Tibial artery (tissue), 4 donors: ENCODE data around the gene RASGRP2.

Experiments used
- DNase-seq, 2 donors: peaks; one replicate each; pipeline ENCODE4 v3.0.0-alpha.2; 2019
- H3K27ac ChIP-seq, 2 donors: fragments of 200-600 bp; sonication (generic) in 1 of 2; 1 replicate in 1 of 2; 2 replicates in 1 of 2; pipeline ENCODE4 v1.5.1; 2018 to 2019; ENCODE audit warnings: mild to moderate bottlenecking in 1 of 2
- H3K27me3 ChIP-seq, 2 donors: fragments of 200-600 bp; sonication (generic) in 1 of 2; one replicate each; pipeline versions ENCODE4 v1.5.1 to v1.6.0; 2016 to 2019
- H3K36me3 ChIP-seq, 3 donors: fragments of 200-600 bp; sonication (generic) in 2 of 3; one replicate each; pipeline ENCODE4 v1.5.1; 2016 to 2019; ENCODE audit warnings: mild to moderate bottlenecking in 2 of 3
- H3K4me1 ChIP-seq, 4 donors: fragments of 200-600 bp; sonication (generic) in 2 of 4; 1 replicate in 3 of 4; 2 replicates in 1 of 4; pipeline ENCODE4 v1.5.1; 2016 to 2019
- H3K4me3 ChIP-seq, 2 donors: fragments of 200-600 bp; sonication (generic) in 1 of 2; 1 replicate in 1 of 2; 2 replicates in 1 of 2; pipeline ENCODE4 v1.5.1; 2018 to 2019; ENCODE audit warnings: mild to moderate bottlenecking in 2 of 2
- H3K9me3 ChIP-seq, 3 donors: fragments of 200-600 bp; sonication (generic) in 1 of 3; one replicate each; pipeline ENCODE4 v1.5.1; 2016 to 2019
- intact Hi-C: fragments of 100-400 bp; cut with DNase I; formaldehyde crosslinking; loops from one replicate; pipeline ENCODE4 v1.15.0; 2023; ENCODE audit warnings: low total_unique reads
- TF ChIP-seq, protein P1 (sequence below), 2 experiments: fragments of 200-600 bp in 1 of 2; fragments of 450-650 bp in 1 of 2; IDR thresholded peaks; one replicate each; pipeline ENCODE4 v1.5.1; 2017 to 2019; ENCODE audit warnings: antibody characterized with exemption in 2 of 2, mild to moderate bottlenecking in 1 of 2, moderate library complexity in 1 of 2

Gene RASGRP2

GRCh38 chr11:64789331-64790204 is 45.6 kb upstream of the RASGRP2 start:
- H3K4me3 ChIP-seq = no peak overlapping the region
- intact Hi-C loops = loop anchor here (5.0 kb wide), 1 partner anchor 103 kb away; no protein-coding TSS in a partner anchor
- no peak for DNase-seq
- no peak overlapping the region for H3K27ac ChIP-seq
- H3K9me3 ChIP-seq = no peaks in the 10 kb centered on the region
- TF ChIP-seq, protein P1, sequence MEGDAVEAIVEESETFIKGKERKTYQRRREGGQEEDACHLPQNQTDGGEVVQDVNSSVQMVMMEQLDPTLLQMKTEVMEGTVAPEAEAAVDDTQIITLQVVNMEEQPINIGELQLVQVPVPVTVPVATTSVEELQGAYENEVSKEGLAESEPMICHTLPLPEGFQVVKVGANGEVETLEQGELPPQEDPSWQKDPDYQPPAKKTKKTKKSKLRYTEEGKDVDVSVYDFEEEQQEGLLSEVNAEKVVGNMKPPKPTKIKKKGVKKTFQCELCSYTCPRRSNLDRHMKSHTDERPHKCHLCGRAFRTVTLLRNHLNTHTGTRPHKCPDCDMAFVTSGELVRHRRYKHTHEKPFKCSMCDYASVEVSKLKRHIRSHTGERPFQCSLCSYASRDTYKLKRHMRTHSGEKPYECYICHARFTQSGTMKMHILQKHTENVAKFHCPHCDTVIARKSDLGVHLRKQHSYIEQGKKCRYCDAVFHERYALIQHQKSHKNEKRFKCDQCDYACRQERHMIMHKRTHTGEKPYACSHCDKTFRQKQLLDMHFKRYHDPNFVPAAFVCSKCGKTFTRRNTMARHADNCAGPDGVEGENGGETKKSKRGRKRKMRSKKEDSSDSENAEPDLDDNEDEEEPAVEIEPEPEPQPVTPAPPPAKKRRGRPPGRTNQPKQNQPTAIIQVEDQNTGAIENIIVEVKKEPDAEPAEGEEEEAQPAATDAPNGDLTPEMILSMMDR (IDR thresholded peaks at IDR 0.05) = no peak
- H3K4me1 ChIP-seq = no peaks in the 10 kb centered on the region
- no peaks in the 10 kb centered on the region for H3K27me3 ChIP-seq
- peaks cover 0 to 56% (median 15%) of the 10 kb centered on the region in 3 donors for H3K36me3 ChIP-seq

DNA sequence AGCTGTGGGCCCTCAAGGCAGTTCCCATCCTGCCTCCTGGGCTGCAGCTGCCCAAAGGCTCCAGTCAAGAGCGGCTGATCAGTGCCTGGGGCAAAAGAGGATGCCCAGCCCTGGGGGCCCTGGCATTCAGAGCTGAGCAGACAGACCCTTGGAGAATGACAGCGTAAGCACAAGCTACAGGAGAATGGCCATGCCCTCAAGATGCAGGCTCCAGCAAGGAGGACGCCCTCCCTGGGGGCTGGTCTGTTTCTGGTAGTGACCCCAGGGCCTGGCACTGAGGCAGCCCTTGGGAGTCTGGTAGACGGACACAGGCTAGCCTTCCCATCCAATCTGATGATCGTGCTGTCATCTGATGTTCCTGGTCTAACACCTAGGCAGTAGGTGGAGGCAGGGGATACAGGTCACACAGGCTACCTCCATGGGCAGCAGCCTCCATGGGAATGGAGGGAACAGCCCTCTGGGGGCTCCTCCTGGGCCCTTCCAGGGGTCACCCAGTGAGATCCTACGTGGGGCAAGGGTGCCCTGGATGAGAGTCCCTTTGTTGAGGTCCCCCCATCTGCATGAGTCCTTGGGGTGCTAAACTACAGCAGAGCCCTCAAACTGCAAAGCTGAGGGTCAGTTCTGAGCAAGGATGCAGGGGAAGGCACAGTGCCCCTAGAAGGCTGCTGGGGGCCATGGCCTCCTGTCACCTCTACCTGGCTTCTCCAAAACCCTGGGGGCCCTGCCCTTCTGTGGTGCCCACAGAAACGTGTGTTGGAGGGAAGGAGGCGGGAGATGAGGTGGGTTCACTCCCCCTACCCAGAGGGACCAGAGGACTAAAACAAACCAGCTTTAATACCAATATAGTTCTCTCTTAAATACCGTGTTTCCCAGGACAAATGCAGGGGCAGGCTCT is 44.6 kb upstream of the RASGRP2 start:
- Histone ChIP-seq H3K27ac (no peak overlapping the region), H3K9me3 (no peaks in the 10 kb centered on the region), H3K4me3 (no peak overlapping the region), H3K36me3 (peaks cover 0 to 56% (median 15%) of the 10 kb centered on the region in 3 donors), H3K4me1 (no peaks in the 10 kb centered on the region), H3K27me3 (no peaks in the 10 kb centered on the region)
- intact Hi-C loops = loop anchor here (5.0 kb wide), 1 partner anchor 104 kb away; no protein-coding TSS in a partner anchor
- TF ChIP-seq, protein P1 (IDR thresholded peaks at IDR 0.05) = no peak
- peak in 1 of 2 donors; percentile 4 for DNase-seq

DNA sequence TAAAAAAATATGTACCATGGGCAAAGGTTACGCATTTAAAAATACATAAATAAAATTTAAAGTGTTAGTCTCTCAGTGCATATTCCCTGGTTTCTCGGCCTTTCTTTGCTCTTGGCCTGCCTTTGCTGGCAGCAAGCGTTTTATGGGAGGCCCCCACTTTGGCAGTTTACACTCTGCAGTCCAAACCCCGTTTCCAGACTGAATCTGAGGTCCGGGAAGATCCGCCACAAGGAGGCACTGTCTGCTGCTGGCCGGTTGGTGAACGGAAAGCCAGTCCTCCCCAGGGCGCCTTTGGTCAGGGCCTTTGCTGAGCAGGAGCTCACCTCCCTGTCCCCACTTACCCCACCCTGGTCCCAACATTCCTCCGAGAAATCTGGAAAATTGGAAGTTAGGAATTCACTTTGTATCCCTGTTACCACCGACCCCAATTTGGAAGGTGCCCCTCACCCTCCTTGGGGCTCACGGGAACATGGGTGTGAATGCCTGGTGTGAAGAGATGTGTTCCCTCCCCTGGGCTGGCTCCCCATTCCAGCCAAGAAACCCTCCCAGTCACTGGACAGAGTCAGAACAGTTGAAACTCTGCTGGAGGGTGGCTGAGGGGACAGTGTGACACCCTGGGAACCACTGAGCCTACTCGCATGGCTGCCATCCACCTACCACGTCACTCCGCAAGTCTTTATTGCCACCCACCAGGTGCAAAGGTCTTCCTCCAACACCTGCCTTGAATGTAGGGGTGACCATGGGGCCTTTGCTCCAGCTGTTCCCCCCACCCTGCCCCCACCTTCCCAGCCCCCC is 43.8 kb upstream of the RASGRP2 start:
- TF ChIP-seq, protein P1 (IDR thresholded peaks at IDR 0.05) = peak; percentile 53 to 56
- Histone ChIP-seq H3K36me3 (peaks cover 0 to 49% (median 15%) of the 10 kb centered on the region in 3 donors), H3K27ac (no peak overlapping the region), H3K4me3 (no peak overlapping the region), H3K4me1 (no peaks in the 10 kb centered on the region), H3K9me3 (no peaks in the 10 kb centered on the region), H3K27me3 (no peaks in the 10 kb centered on the region)
- DNase-seq = peak in 1 of 2 donors; percentile 43
- intact Hi-C loops = loop anchor here (5.0 kb wide), 1 partner anchor 105 kb away; no protein-coding TSS in a partner anchor

GRCh38 chr11:64786308-64786707 is 42.4 kb upstream of the RASGRP2 start:
- no peak overlapping the region for H3K4me3 ChIP-seq
- TF ChIP-seq, protein P1 (IDR thresholded peaks at IDR 0.05) = no peak
- no peaks in the 10 kb centered on the region for H3K9me3 ChIP-seq
- H3K27ac ChIP-seq = no peak overlapping the region
- H3K4me1 ChIP-seq = no peaks in the 10 kb centered on the region
- no peaks in the 10 kb centered on the region for H3K27me3 ChIP-seq
- H3K36me3 ChIP-seq = peaks cover 0 to 35% (median 15%) of the 10 kb centered on the region in 3 donors
- peak in 1 of 2 donors; percentile 18 for DNase-seq
- intact Hi-C loops = loop anchor here (5.0 kb wide), 1 partner anchor 106 kb away; no protein-coding TSS in a partner anchor
